ENCODE measurements around the gene FAHD1.
"Not testable (repeated sequence)": the region's sequence is repeated elsewhere in the genome, so short reads cannot be mapped to it uniquely, and the experiment has no call there.

Gene FAHD1

GRCh38 chr16:1789643-1790045, 37.4 kb upstream of the FAHD1 start:
- no peak for DNase-seq (ENCODE audit: low spot score)

GRCh38 chr16:1790261-1790610, 36.8 kb upstream of the FAHD1 start:
- no peak for DNase-seq (ENCODE audit: low spot score)

- no peak for DNase-seq (ENCODE audit: low spot score)
Observed at GRCh38 chr16:1790611-1791255, 36.3 kb upstream of the FAHD1 start.

GRCh38 chr16:1791256-1791942, 35.6 kb upstream of the FAHD1 start:
- no peak for DNase-seq (ENCODE audit: low spot score)

- no peak for DNase-seq (ENCODE audit: low spot score)
Observed at GRCh38 chr16:1791943-1792812, 34.8 kb upstream of the FAHD1 start.

GRCh38 chr16:1792836-1793577, 34.0 kb upstream of the FAHD1 start:
- no peak for DNase-seq (ENCODE audit: low spot score)

- no peak for DNase-seq (ENCODE audit: low spot score)
Observed at GRCh38 chr16:1793578-1794220, 33.3 kb upstream of the FAHD1 start, which contains the start of gene IGFALS. IGFALS (minus strand) TSS chr16:1793705; CDS start chr16:1793652, 53 bp downstream.

- DNase-seq (ENCODE audit: low spot score) = no peak
Observed at GRCh38 chr16:1794221-1794871, 32.7 kb upstream of the FAHD1 start.

GRCh38 chr16:1794908-1795666, 31.9 kb upstream of the FAHD1 start:
- no peak for DNase-seq (ENCODE audit: low spot score)

- not testable (repeated sequence) for DNase-seq (ENCODE audit: low spot score)
Observed at GRCh38 chr16:1799263-1799662, 27.7 kb upstream of the FAHD1 start.

GRCh38 chr16:1800701-1801100, 26.3 kb upstream of the FAHD1 start:
- DNase-seq (ENCODE audit: low spot score) = no peak

- DNase-seq (ENCODE audit: low spot score) = no peak
Observed at GRCh38 chr16:1807626-1808025, 19.4 kb upstream of the FAHD1 start.

- DNase-seq (ENCODE audit: low spot score) = no peak
Observed at GRCh38 chr16:1808691-1809090, 18.3 kb upstream of the FAHD1 start.

GRCh38 chr16:1809281-1809801, 17.7 kb upstream of the FAHD1 start:
- no peak for DNase-seq (ENCODE audit: low spot score)

- DNase-seq (ENCODE audit: low spot score) = no peak
Observed at GRCh38 chr16:1810106-1810505, 16.9 kb upstream of the FAHD1 start.

GRCh38 chr16:1810536-1810935, 16.5 kb upstream of the FAHD1 start:
- no peak for DNase-seq (ENCODE audit: low spot score)

GRCh38 chr16:1812732-1813163, 14.3 kb upstream of the FAHD1 start:
- no peak for DNase-seq (ENCODE audit: low spot score)

- no peak for DNase-seq (ENCODE audit: low spot score)
Observed at GRCh38 chr16:1815461-1815860, 11.5 kb upstream of the FAHD1 start.

GRCh38 chr16:1816396-1817275, 10.4 kb upstream of the FAHD1 start:
- no peak for DNase-seq (ENCODE audit: low spot score)
